Tibial artery (tissue), 4 donors: Measurements from ENCODE around the gene SIN3A.
A peak's percentile ranks its signal among the peaks of the same experiment; 100 is the strongest.
"Not testable (repeated sequence)": the region's sequence is repeated elsewhere in the genome, so short reads cannot be mapped to it uniquely, and the experiment has no call there.

Source experiments
- DNase-seq, 2 donors: peaks; one replicate each; pipeline ENCODE4 v3.0.0-alpha.2; 2019
- H3K27ac ChIP-seq, 2 donors: fragments of 200-600 bp; sonication (generic) in 1 of 2; 1 replicate in 1 of 2; 2 replicates in 1 of 2; pipeline ENCODE4 v1.5.1; 2018 to 2019; ENCODE audit warnings: mild to moderate bottlenecking in 1 of 2
- H3K27me3 ChIP-seq, 2 donors: fragments of 200-600 bp; sonication (generic) in 1 of 2; one replicate each; pipeline versions ENCODE4 v1.5.1 to v1.6.0; 2016 to 2019
- H3K36me3 ChIP-seq, 3 donors: fragments of 200-600 bp; sonication (generic) in 2 of 3; one replicate each; pipeline ENCODE4 v1.5.1; 2016 to 2019; ENCODE audit warnings: mild to moderate bottlenecking in 2 of 3
- H3K4me1 ChIP-seq, 4 donors: fragments of 200-600 bp; sonication (generic) in 2 of 4; 1 replicate in 3 of 4; 2 replicates in 1 of 4; pipeline ENCODE4 v1.5.1; 2016 to 2019
- H3K4me3 ChIP-seq, 2 donors: fragments of 200-600 bp; sonication (generic) in 1 of 2; 1 replicate in 1 of 2; 2 replicates in 1 of 2; pipeline ENCODE4 v1.5.1; 2018 to 2019; ENCODE audit warnings: mild to moderate bottlenecking in 2 of 2
- H3K9me3 ChIP-seq, 3 donors: fragments of 200-600 bp; sonication (generic) in 1 of 3; one replicate each; pipeline ENCODE4 v1.5.1; 2016 to 2019
- intact Hi-C: fragments of 100-400 bp; cut with DNase I; formaldehyde crosslinking; loops from one replicate; pipeline ENCODE4 v1.15.0; 2023; ENCODE audit warnings: low total_unique reads
- TF ChIP-seq, protein P1 (sequence below), 2 experiments: fragments of 200-600 bp in 1 of 2; fragments of 450-650 bp in 1 of 2; IDR thresholded peaks; one replicate each; pipeline ENCODE4 v1.5.1; 2017 to 2019; ENCODE audit warnings: antibody characterized with exemption in 2 of 2, mild to moderate bottlenecking in 1 of 2, moderate library complexity in 1 of 2

Gene SIN3A

DNA sequence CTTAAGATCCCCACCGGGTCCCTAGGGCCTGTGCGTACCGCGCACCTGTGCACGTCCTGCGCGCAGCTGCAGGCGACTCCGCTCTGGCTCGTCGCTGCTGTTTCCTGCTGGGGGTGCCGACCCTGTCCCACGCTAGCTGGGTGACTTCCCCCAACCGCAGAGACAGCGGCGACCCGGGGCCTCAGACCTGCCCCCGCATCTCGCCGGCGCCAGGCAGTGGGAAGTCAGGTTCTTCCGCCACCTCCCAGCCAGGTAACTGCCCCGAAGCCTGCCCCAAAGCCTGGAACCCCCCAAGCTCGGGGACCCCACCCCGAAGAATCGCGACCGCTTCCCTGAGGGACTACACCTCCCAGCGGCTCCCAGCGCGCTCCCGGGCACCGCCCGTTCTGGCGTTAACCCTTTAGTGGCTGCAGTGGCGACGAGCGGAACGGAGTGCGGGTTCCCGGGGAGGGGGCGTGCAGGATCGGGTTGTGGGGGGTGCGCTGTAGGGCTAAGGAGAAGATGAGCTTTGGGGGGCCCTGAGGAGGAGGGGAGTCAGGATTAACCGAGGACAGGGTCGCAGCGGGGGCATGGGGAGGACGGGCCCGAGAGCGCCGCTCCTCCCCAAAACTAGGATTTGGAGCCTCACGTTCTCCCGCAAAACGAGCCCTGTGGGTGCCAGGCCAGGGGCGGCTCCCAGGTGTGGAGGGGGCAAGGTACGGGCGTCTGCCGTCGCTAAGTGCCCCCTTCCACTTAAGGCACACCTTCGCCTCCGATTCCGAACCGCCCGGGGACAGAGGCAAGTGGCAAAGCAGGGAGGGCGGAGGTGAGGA, 104.1 kb downstream of the SIN3A start:
- Histone ChIP-seq H3K9me3 (no peaks in the 10 kb centered on the region), H3K4me3 (peak overlapping the region; percentile 74 to 92), H3K27ac (peak overlapping the region; percentile 45 to 76), H3K36me3 (no peaks in the 10 kb centered on the region), H3K27me3 (no peaks in the 10 kb centered on the region), H3K4me1 (peaks cover 5 to 29% (median 16%) of the 10 kb centered on the region in 4 donors)
- TF ChIP-seq, protein P1, sequence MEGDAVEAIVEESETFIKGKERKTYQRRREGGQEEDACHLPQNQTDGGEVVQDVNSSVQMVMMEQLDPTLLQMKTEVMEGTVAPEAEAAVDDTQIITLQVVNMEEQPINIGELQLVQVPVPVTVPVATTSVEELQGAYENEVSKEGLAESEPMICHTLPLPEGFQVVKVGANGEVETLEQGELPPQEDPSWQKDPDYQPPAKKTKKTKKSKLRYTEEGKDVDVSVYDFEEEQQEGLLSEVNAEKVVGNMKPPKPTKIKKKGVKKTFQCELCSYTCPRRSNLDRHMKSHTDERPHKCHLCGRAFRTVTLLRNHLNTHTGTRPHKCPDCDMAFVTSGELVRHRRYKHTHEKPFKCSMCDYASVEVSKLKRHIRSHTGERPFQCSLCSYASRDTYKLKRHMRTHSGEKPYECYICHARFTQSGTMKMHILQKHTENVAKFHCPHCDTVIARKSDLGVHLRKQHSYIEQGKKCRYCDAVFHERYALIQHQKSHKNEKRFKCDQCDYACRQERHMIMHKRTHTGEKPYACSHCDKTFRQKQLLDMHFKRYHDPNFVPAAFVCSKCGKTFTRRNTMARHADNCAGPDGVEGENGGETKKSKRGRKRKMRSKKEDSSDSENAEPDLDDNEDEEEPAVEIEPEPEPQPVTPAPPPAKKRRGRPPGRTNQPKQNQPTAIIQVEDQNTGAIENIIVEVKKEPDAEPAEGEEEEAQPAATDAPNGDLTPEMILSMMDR (IDR thresholded peaks at IDR 0.05) = no peak
- DNase-seq = peak in 1 of 2 donors; percentile 79
- intact Hi-C loops = no loop called here

DNA sequence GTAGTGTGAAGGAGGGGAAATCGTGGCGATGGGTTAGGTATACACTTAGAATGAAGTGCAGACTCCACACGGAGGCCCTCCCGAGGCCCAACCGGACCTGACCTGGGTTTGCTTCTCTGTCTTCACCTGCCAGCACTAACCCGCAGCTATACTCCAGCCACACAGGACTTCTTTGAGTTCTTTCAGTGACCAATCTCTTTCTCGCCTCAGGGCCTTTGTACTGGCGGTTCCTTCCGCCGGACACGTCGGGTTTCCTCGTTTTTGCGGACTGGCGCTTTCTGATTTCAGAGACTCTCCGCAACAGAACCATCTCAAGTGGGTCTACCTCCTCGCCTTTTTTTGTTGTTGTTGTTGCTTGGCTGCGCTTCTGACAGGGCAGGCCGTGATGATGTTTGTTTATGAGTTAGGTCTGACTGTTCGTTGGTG, 104.7 kb downstream of the SIN3A start, which contains the start of gene NEIL1:
Gene NEIL1, plus strand, starts transcription at position 244 of the 426 bp plus-strand sequence. CDS start 1,867 bp downstream, outside the sequence.
- Histone ChIP-seq H3K36me3 (no peaks in the 10 kb centered on the region), H3K27ac (peak within 1 kb of the TSS; percentile 45 to 76), H3K4me1 (peaks cover 5 to 29% (median 16%) of the 10 kb centered on the region in 4 donors), H3K4me3 (peak within 1 kb of the TSS; percentile 74 to 92), H3K27me3 (no peaks in the 10 kb centered on the region), H3K9me3 (no peaks in the 10 kb centered on the region)
- no peak for DNase-seq
- TF ChIP-seq, protein P1 (IDR thresholded peaks at IDR 0.05) = no peak
- intact Hi-C loops = no loop called here

DNA sequence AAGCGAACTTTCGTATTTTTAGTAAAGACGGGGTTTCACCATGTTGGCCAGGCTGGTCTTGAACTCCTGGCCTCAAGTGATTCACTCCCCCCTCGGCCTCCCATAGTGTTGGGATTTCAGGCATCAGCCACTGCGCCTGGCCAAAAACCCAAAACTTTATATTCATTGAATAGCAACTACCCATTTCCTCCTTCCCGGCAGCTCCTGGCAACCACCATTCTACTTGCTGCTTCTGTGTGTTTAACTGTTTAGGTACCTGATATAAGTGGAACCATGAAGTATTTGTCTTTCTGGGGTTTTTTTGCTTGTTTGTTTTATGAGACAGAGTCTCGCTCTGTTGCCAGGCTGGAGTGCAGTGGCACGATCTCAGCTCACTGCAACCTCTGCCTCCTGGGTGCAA, 107.5 kb downstream of the SIN3A start:
- Histone ChIP-seq H3K36me3 (peaks cover 0 to 23% (median 0%) of the 10 kb centered on the region in 3 donors), H3K4me1 (peaks cover 5 to 21% (median 12%) of the 10 kb centered on the region in 4 donors)
- H3K27me3 ChIP-seq, H3K9me3 ChIP-seq, H3K4me3 ChIP-seq, DNase-seq, intact Hi-C loops, H3K27ac ChIP-seq: not testable (repeated sequence)

DNA sequence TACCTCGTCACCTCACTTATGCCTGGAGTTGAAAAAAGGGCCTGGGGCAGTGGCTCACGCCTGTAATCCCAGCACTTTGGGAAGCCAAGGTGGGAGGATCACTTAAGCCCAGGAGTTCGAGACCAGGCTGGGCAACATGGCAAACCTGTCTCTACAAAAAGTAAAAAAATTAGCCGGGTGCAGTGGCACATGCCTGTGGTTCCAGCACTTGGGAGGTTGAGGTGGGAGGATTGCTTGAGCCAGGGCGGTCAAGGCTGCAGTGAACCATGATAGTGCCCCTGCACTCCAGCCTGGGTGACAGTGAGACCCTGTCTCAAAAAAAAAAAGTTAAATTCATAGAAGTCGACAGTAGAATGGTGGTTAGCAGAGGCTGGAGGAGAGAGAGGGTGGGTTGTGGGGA, 109.3 kb downstream of the SIN3A start:
- intact Hi-C loops = no loop called here
- H3K27ac ChIP-seq = no peak overlapping the region
- H3K27me3 ChIP-seq = no peaks in the 10 kb centered on the region
- DNase-seq = no peak
- H3K4me3 ChIP-seq = no peak overlapping the region
- no peaks in the 10 kb centered on the region for H3K9me3 ChIP-seq
- peaks cover 0 to 30% (median 0%) of the 10 kb centered on the region in 3 donors for H3K36me3 ChIP-seq
- peaks cover 0 to 11% (median 7%) of the 10 kb centered on the region in 4 donors for H3K4me1 ChIP-seq
- TF ChIP-seq, protein P1 (IDR thresholded peaks at IDR 0.05) = no peak

DNA sequence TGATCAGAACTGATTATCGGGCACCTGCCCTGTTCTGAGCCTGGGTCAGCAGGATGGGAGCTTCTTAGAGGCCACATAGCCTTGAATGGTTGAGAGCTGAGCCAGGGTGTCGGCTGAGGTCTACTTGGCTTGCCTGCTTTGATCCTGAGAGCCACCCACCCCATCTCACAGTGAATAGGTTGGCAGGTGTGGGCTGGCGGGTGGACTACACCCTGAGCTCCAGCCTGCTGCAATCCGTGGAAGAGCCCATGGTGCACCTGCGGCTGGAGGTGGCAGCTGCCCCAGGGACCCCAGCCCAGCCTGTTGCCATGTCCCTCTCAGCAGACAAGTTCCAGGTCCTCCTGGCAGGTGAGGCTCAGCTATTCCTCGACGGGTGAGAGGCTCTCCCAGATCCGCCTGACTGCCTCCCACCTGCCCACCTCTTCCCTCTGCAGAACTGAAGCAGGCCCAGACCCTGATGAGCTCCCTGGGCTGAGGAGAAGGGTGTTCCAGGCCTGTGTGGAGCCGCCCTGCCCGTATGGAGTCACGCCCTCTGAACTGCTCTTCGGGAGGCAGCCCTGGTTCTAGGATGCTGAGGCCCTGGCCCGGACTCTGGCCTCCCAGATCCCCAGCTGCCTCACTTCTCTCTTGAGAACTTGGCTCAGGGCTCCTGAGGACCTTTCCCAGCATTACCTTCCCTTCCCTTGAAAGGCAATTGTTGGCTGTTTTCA, 111.8 kb downstream of the SIN3A start:
- no peak for DNase-seq
- H3K9me3 ChIP-seq = no peaks in the 10 kb centered on the region
- no peak overlapping the region for H3K4me3 ChIP-seq
- H3K27me3 ChIP-seq = no peaks in the 10 kb centered on the region
- TF ChIP-seq, protein P1 (IDR thresholded peaks at IDR 0.05) = no peak
- H3K4me1 ChIP-seq = peaks cover 0 to 17% (median 9%) of the 10 kb centered on the region in 4 donors
- H3K36me3 ChIP-seq = peaks cover 0 to 30% (median 0%) of the 10 kb centered on the region in 3 donors
- intact Hi-C loops = no loop called here
- H3K27ac ChIP-seq = no peak overlapping the region
